Peyer's patch (tissue), 4 donors: Measurements from ENCODE around the gene AHDC1.

Experiments used
- POLR2A ChIP-seq, 2 donors: fragments of 450-650 bp; IDR thresholded peaks; one replicate each; pipeline ENCODE4 v1.5.1; 2017; ENCODE audit warnings: antibody characterized with exemption in 2 of 2, mild to moderate bottlenecking in 2 of 2, moderate library complexity in 2 of 2
- TF ChIP-seq, protein P1 (sequence below), 6 experiments: fragments of 450-650 bp in 4 of 6; fragments of 200-600 bp in 2 of 6; sonication (generic) in 1 of 6; IDR thresholded peaks; one replicate each; pipeline ENCODE4 v1.5.1; 2017 to 2019; ENCODE audit warnings: antibody characterized with exemption in 6 of 6, mild to moderate bottlenecking in 3 of 6, moderate library complexity in 1 of 6

DNA sequence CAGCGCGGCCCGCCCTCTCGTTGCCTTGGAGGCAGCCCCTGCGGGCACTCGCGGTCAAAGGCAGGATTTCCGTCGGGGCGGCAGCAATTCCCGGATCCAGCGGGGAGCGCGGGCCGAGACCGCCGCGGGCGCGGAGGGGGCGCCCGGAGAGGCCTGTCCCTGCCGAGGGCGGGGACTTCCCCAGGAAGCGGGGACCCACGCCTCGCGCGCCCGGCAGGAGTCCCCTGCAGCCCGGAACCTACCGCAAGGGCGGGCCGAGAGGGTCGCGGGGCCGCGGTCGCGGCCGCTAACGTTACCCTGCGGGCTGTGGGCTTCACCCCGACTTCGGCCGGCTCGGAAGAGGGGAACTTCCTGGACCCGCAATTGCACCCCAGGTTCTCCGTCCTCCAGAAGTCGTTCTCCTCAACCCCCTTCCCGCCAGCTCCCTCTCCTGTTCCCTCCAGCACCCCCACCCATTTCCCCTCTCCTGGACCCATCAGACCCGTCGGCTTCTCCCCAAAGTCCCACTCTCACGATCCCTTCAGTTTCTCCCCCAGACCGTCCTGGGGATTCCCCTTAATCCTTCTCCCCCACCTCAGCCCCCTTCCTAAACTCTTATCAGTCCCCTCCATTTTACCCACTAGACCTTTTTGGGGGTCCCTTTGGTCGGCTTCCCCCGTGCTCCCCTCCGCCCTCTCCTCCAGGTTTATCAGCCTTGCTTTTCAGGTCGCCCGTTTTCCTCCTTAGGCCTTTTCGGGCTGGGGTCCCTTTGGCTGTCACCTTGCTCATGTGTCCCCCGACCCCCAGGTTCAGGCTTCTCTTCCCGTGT lies 30.4 kb upstream of the AHDC1 start:
- TF ChIP-seq POLR2A (IDR thresholded peaks at IDR 0.05) = no peak
- TF ChIP-seq, protein P1, sequence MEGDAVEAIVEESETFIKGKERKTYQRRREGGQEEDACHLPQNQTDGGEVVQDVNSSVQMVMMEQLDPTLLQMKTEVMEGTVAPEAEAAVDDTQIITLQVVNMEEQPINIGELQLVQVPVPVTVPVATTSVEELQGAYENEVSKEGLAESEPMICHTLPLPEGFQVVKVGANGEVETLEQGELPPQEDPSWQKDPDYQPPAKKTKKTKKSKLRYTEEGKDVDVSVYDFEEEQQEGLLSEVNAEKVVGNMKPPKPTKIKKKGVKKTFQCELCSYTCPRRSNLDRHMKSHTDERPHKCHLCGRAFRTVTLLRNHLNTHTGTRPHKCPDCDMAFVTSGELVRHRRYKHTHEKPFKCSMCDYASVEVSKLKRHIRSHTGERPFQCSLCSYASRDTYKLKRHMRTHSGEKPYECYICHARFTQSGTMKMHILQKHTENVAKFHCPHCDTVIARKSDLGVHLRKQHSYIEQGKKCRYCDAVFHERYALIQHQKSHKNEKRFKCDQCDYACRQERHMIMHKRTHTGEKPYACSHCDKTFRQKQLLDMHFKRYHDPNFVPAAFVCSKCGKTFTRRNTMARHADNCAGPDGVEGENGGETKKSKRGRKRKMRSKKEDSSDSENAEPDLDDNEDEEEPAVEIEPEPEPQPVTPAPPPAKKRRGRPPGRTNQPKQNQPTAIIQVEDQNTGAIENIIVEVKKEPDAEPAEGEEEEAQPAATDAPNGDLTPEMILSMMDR (IDR thresholded peaks at IDR 0.05) = no peak
